HG03575 (cell line): ENCODE measurements around the gene IL1R2.
"Not testable (repeated sequence)": the region's sequence is repeated elsewhere in the genome, so short reads cannot be mapped to it uniquely, and the experiment has no call there.

Experiments used
- ATAC-seq: cut with Tn5 transposase; IDR thresholded peaks from one replicate; pipeline ENCODE4 v1.9.1; 2021; ENCODE audit not compliant: unreplicated experiment, insufficient number of reproducible peaks, low FRiP score; ENCODE audit errors: extremely low read depth

The IL1R2 gene

DNA sequence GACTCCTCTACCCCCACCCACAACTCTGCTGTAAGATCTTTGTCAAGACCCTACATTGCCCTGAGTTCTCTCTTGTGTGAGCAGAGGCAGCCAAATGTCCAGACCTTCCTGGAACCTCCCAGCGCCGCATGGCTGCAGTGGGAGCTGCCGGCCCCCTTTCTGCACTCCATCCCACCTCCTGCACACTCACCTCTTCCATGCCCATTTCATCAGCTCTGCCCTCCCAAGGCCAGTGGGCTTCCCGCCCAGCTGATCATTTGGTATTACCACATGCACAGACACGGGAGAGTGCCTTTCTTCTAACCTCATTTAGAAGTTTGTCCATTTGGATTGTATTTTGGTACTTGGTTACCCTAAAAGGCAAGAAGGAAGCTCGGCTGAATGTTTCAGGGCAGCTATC is 2.0 kb downstream of the IL1R2 start:
- no peak for ATAC-seq

DNA sequence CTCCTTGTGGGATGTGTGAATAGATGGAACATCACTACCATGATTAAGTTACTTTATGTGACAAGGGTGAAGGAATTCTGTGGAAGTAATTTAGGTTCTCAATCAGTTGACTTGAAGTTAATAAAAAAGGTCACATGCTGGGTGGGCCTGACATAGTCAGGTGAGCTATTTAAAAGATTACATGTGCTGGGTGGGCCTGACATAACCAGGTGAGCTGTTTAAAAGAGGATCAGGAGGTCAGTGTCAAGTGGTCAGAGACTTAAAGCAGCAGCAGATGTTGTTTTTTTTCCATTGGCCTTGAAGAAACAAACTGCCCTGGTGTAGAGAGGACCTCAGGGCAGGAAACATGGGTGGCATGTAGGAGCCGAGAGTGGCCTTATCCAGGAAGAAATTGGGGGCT is 3.3 kb downstream of the IL1R2 start:
- no peak for ATAC-seq

DNA sequence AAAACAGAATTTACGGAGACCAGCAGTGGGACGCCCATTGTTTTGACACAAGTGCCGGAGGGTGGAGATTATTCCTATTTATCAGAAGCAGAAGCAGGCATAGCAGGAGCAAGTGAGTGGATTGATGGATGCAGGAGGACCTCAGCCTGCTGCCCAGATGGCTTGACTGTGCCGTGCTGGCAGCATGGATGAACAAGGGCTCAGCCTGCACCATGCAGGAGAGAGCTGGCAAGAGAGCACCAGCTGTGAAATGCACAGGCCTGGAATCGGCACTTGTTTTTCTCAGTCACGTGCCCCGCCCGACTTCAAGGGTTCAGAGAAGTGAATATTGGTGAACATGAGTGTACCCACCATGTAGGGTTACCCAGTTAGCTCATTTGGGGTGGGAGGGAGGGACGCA is 4.0 kb downstream of the IL1R2 start:
- no peak for ATAC-seq

DNA sequence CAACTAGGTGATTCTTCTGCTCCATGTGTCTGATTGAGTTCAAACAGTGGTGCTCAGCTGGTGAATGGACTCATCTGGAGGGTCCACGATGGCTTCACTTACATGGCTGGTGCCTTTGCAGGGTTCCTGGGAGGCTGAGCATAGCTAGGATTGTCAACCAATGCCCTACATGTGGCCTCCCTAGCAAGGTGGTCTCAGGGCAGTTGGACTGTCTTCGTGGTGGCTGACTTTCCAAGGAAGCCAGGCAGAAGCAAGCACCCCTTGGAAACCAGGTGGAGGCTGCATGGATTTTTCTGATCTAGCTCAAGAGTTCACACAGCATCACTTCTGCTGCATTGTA is 6.8 kb downstream of the IL1R2 start:
- no peak for ATAC-seq

DNA sequence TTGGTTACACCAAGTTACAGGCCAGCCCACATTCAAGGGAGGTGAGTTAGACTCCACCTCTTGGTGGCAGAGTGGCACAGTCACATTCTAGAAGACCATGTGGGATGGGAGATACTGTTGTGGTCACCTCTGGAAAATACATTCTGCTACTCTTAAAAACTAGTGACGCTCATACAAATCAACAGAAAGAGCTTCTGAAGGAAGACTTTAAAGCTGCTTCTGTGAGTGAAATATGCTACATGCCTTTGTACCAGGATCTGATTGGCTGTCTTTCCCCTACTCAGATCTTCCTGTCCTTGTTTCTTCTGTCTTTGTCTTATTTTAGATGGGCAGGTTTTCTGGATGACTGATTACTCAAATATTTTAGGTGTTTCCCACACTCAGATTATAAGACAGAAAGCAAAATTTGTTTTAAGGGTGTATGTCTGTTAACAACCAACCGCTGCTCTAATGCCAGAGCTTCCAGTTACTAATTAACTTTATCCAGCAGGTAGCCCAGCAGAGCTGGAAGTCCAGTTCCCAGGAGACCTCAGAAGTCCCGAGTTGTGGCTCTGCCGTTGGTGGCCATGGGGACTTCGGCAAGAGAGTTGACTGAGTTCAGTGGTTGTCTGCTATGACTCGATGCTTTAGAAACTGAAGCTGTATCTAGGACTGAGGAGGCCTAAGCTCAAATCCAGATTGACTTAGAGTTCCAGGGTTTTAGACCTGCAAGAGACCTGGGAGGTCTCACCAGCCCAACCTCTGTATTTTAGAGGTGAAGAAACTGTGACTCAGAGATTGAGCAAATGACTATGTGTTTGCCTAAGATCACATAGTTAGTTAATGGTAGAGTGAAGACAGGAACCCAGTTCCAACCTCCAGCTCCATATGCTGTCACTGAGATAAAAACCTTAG is 7.4 kb downstream of the IL1R2 start:
- no peak for ATAC-seq

DNA sequence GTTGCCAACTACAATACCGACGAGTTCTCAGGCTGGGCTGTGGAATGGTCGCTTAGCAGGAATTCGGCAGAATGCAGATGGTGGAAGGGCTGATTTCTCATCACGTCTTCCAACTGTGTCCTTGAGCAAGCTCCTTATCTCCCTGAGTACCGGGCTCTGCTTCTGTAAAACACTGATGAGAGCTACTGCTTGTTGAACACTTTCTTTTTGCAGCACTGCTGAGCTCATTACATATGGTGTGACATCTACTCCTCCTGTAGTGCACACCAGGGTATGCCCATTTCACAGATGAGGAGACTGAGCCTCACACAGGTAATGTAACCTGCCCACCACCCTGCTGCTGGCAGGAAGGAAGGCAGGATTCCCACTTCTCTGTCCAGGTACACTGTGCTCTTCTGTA is 8.3 kb downstream of the IL1R2 start:
- no peak for ATAC-seq

DNA sequence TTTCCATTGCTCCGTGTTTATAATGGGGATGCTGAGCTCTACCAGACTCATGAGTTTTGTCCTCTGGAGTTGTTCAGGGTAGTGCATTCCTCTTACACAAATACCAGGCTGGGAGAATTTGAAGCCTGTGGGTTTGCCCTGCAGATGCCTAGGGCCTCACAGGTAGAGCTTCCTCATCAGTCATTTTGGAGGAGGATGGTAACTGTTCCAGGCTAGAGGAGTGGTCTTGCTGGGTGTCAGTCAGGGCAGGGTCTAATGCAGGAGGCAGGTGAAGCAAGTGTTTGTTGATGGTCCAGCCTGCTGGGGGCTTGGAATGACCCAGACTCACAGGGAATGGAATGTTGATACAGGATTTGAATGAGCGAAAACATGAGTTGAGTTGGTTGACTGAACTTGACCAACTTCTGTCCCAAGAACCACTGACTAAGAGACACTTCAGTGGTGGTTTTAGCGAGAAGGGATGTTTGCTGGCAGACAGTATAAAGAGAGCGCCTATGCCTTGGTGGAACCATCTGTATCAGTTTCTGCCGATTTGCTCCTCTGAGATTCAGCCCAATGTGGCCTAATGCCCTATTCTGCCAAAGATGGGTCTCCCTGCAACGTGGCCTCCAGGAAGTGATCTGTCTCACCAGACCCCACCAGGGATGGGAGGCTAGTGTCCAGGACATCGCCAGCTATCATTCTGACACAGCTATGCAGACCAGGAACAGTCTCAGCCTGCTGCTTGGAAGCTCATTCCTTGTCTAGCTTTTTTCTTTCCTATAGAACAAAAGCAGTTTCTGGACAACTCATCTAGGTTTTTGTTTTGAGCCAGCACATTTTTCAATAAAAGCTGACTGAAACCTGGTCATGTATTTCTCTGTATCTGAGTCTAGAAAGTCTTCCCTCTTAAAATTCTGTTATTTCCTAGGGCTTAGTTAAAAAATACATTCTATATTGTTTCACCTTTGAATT is 9.3 kb downstream of the IL1R2 start:
- no peak for ATAC-seq

DNA sequence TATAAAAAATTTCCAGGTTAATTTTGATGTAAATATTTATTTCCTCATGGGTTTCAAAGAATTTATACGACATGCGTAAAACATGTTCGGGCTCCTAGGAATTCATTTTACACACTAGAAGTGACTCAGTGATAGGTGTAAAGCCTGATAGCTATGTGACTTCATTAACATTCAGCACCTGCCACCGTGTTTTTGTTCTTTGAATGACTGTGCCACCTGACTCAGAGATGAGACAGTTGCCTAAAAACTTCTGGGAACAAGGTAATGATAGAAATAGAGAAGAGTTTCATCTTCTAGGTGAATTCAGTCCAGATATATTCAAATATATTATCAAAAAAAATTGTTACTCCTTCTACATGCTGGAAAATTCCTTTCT is 10.0 kb downstream of the IL1R2 start:
- ATAC-seq = no peak

DNA sequence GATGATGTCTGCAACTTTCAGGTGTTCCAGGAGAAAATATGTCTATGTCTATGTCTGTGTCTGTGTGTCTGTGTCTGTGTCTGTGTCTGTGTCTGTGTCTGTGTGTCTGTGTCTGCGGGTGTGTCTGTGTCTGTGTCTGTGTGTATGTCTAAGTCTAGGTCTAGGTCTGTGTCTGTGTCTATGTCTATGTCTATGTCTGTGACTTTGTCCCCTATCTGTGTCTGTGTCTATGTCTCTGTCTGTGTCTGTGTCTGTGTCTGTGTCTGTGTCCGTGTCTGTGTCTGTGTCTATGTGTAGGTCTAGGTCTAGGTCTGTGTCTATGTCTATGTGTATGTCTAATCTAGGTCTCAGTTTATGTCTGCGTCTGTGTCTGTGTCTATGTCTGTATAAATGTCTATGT is 10.5 kb downstream of the IL1R2 start:
- no peak for ATAC-seq

DNA sequence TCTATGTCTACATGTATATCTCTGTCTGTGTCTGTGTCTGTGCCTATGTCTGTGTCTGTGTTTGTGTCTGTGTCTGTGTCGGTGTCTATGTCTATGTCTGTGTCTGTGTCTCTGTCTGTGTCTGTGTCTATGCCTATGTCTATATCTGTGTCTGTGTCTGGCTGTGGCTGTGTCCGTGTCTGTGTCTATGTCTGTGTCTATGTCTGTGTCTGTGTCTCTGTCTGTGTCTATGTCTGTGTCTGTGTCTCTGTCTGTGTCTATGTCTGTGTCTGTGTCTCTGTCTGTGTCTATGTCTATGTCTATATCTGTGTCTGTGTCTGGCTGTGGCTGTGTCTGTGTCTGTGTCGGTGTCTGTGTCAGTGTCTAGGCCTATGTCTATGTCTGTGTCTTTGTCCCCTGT is 11.1 kb downstream of the IL1R2 start:
- not testable (repeated sequence) for ATAC-seq

DNA sequence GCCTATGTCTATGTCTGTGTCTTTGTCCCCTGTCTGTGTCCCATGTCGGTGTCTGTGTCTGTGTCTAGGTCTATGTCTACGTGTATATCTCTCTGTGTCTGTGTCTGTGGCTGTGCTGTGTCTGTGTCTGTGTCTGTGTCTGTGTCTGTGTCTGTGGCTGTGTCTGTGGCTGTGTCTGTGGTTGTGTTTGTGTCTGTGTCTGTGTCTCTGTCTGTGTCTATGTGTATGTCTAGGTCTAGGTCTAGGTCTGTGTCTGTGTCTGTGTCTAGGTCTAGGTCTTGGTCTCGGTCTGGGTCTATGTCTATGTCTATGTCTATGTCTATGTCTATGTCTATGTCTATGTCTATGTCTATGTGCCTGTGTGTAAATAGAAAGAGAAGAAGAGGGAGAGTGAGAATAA is 11.9 kb downstream of the IL1R2 start:
- ATAC-seq = no peak

DNA sequence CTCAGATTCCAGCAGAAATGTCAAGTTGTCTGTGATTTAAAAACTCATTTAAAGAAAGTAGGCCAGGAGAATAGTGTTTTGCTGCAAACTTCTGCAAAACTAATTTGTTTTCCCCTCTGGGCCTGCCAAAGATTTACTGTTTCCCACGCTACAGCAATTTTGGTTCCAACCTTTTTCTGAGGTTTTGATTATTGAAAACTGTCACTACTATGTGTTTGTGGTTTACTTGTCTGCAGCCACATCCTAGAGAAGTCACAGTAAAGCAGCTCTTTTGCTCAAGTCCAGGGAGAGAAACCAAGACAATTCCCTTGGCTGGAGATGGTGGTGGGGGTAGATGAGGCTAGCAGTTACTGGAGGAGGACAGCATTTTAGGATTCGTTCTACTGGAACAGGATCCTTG is 12.8 kb downstream of the IL1R2 start:
- no peak for ATAC-seq

DNA sequence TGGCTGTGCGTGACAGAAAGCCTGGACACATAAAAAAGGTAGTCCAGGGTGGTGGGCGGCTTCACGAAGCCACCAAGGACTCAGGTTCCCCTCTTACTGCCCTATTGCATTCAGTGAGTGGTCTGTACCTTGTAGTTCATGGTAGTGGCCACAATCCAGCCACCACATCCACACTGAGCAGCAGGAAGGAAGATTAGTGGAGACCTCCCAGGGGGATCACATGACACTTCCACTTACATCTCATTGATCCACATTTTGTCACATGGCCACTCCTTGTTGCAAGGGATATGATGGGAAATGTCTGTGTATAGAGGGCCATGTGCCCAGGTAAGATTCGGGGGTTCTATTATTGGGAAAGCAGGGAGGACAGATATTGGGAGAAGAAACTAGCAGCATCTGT is 13.7 kb downstream of the IL1R2 start:
- no peak for ATAC-seq

DNA sequence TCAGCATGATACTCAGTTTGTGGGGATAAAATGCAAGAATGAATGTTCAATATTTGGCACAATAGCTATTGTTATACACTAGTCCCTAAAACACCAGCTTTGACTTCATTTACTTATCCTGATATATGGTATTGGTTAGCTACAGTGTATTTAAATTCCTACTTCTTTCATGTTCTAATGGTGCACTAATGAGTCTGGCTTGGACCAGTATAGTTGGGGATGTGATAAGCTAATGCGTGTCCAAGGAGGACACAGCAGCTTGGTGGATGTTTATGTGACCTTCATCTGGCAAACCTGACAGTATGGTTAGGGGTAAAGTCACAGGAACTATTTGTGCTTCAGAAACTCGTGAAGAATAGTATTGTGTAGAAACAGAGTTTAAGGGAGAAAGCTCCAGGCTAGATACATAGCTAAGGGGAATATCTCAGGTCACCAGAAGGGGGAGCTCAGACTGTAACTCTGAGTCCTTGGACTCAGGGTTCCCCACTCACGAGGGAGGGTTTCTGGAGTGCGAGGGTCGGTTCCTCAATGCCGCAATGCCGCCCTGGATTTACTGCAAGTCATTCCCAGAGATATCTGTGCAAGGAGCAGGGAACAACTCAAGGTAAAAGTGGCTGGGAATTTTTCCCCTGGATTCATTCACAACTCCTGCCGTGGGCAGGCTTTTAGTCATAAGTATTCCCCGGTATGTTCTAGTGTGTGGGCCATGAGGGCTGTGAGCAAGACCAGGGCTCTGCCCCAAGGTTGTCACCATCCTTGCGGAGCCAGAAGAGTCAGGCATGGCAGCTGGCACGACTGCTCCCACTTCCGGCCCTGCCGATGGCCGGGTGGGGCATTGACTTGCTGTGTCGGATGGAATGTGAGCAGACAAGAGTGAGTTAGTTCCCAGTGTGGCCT is 14.5 kb downstream of the IL1R2 start:
- no peak for ATAC-seq

DNA sequence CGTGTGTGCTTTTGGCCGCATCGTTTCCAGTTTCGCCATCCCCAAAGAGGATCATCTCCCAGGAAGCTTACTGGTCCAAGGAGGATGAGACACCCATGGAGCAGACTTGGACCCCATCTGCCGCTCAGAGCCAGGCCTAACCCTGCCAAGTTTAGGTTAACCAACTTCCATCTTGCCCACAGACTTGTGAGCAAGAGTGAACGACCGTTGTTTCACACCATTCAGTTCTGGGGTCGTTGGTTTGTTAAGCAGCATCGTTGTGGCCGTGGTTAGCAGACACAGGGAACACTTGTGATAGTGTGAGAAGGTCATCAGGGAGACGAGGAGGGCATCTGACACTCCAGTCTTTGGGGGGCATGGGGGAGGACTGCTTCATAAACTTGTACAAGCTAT is 15.1 kb downstream of the IL1R2 start:
- no peak for ATAC-seq

DNA sequence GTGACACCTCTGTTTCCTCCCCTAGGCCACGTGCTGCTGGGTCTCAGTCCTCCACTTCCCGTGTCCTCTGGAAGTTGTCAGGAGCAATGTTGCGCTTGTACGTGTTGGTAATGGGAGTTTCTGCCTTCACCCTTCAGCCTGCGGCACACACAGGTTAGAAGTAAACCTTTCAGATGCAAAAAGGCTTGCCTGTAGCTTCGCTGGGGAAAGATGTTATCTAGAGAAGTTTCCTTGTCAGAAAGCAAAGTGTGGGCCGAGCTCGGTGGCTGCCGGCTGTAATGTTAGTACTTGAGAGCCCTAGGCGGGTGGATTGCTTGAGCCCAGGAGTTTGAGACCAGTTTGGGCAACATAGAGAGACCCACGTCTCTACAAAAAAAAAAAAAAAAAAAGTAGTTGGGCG is 16.7 kb downstream of the IL1R2 start:
- ATAC-seq = no peak

DNA sequence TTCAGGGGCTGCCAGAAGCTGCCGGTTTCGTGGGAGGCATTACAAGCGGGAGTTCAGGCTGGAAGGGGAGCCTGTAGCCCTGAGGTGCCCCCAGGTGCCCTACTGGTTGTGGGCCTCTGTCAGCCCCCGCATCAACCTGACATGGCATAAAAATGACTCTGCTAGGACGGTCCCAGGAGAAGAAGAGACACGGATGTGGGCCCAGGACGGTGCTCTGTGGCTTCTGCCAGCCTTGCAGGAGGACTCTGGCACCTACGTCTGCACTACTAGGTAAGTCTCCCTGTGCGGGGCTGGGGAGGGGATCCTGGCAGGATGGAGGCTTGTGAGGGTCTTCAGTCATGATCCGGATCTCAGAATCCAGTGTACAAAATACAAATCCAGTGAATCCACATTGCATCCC is 17.8 kb downstream of the IL1R2 start:
- no peak for ATAC-seq

DNA sequence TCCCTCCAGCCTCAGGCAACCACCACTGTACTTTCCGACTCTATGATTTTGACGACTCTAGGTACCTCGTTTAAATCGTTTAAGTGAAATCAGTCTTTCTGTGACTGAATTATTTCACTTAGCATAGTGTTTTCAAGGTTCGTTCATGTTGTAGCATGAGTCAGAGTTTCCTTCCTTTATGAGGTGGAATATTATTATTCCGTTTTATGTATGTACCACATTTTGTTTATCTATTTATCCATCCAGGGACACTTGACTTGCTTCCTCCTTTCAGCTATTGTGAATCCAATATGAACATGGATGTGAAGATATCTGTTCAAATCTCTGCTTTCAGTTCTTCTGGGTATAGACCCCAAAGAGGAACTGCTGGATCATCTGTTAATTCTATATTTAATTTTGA is 19.1 kb downstream of the IL1R2 start:
- ATAC-seq = no peak

DNA sequence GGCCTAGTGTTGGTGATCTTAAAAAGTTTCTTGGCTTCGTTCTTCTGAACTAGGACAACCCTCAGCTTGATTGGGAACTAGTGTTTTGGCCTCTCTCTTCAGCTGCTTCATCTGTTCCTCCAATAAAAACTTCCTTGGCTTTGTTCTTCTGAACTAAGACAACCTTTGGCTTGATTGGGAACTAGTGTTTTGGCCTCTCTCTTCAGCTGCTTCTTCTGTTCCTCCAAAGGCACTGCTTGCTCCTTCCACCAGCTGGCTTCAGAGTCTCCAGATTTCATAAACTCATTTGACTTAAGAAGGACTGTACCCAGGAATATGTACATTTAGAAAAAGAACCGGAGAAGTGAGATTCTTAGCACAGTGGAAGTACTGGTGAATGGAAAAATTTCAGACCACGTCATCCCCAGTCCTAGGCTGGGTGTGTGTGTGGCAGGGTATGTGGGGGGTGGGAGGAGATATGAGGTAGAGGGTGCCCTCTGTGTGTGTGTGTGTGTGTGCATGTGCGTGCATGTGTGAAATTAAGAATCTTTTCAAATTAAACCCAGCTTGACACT is 20.4 kb downstream of the IL1R2 start:
- ATAC-seq = no peak
